RWPE2 (cell line): Measurements from ENCODE around the gene GPHN.

Experiments
- ATAC-seq: fragments of 200-7000 bp; cut with Tn5 transposase; 3 replicates; pipeline ENCODE4 v1.9.1; 2021; ENCODE audit warnings: low read depth
- DNase-seq: peaks from one replicate; pipeline ENCODE4 v3.0.0-alpha.2; 2020; ENCODE audit warnings: low spot score
- H3K27ac ChIP-seq: fragments of 450-650 bp; 2 replicates; pipeline ENCODE4 v1.5.1; 2017; ENCODE audit warnings: mild to moderate bottlenecking; ENCODE audit not compliant: poor library complexity, severe bottlenecking
- H3K27me3 ChIP-seq: fragments of 250-450 bp; sonication (Bioruptor Pico); 2 replicates; pipeline ENCODE4 v1.5.1; 2021; ENCODE audit warnings: mild to moderate bottlenecking, moderate library complexity; ENCODE audit not compliant: insufficient read depth, poor library complexity, severe bottlenecking
- H3K36me3 ChIP-seq: fragments of 250-450 bp; sonication (Bioruptor Pico); 2 replicates; pipeline ENCODE4 v1.5.1; 2020; ENCODE audit warnings: low read depth, mild to moderate bottlenecking, moderate library complexity
- H3K4me1 ChIP-seq: fragments of 250-450 bp; sonication (Bioruptor Pico); 2 replicates; pipeline ENCODE4 v1.5.1; 2021; ENCODE audit warnings: mild to moderate bottlenecking, moderate library complexity; ENCODE audit not compliant: insufficient read depth, poor library complexity, severe bottlenecking
- H3K4me3 ChIP-seq: fragments of 250-450 bp; sonication (Bioruptor Pico); 2 replicates; pipeline ENCODE4 v1.5.1; 2021; ENCODE audit warnings: mild to moderate bottlenecking, moderate library complexity; ENCODE audit not compliant: severe bottlenecking
- H3K9me3 ChIP-seq: fragments of 250-450 bp; sonication (Bioruptor Pico); 2 replicates; pipeline ENCODE4 v1.5.1; 2021; ENCODE audit warnings: mild to moderate bottlenecking, moderate library complexity; ENCODE audit not compliant: severe bottlenecking
- TF ChIP-seq, protein P1 (sequence below): fragments of 450-650 bp; IDR thresholded peaks from one replicate; pipeline ENCODE4 v1.5.1; 2017; ENCODE audit warnings: mild to moderate bottlenecking, moderate library complexity; ENCODE audit not compliant: poor library complexity, severe bottlenecking

The GPHN gene

DNA sequence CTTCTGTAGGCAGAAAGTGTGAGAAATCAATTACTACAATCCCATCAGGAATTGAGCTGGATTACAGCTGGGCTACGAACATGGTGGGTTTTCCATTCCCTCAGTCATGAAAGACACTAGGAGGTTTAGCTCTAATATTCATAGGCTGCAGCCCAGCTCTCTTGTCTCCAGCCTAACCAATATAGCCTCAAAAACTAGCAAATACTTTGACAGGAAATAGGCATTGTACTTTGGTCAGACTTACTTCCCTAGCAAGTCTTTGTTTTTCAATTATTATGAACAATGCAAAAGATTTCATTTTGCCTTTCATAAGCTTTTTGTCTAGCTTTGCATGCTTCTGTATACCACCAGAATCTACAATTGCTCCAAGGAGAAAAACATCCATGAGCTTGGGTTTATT lies 296.2 kb downstream of the GPHN start:
- no peak overlapping the region for H3K4me3 ChIP-seq
- TF ChIP-seq, protein P1, sequence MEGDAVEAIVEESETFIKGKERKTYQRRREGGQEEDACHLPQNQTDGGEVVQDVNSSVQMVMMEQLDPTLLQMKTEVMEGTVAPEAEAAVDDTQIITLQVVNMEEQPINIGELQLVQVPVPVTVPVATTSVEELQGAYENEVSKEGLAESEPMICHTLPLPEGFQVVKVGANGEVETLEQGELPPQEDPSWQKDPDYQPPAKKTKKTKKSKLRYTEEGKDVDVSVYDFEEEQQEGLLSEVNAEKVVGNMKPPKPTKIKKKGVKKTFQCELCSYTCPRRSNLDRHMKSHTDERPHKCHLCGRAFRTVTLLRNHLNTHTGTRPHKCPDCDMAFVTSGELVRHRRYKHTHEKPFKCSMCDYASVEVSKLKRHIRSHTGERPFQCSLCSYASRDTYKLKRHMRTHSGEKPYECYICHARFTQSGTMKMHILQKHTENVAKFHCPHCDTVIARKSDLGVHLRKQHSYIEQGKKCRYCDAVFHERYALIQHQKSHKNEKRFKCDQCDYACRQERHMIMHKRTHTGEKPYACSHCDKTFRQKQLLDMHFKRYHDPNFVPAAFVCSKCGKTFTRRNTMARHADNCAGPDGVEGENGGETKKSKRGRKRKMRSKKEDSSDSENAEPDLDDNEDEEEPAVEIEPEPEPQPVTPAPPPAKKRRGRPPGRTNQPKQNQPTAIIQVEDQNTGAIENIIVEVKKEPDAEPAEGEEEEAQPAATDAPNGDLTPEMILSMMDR: no peak
- DNase-seq (no peak), ATAC-seq (no peak)
- no peaks in the 10 kb centered on the region for H3K27me3 ChIP-seq
- H3K27ac ChIP-seq: no peak overlapping the region
- no peaks in the 10 kb centered on the region for H3K4me1 ChIP-seq
- no peaks in the 10 kb centered on the region for H3K36me3 ChIP-seq
- peaks cover 5% of the 10 kb centered on the region for H3K9me3 ChIP-seq

DNA sequence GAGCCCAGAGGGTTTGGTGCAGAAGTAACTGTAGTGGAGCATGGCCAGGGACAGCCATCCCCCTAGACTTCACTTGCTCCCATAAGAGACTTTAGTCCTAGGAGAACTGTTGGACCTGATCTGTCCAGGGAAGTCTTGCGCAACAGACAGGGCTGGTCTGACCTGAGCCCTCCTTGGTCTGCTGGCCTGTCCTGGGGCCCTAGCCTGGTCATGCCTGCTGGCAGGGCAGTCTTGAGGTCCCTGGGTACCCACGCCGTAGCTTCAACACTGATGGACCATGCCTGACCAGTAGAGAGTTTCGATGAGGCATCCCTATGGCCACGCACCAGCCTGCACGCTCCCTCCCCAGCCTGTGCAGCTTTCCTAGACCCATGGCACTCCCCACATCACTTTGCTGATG lies 305.7 kb downstream of the GPHN start:
- Histone ChIP-seq H3K36me3 (no peaks in the 10 kb centered on the region), H3K4me3 (no peak overlapping the region), H3K9me3 (peaks cover 3% of the 10 kb centered on the region), H3K27ac (no peak overlapping the region), H3K27me3 (no peaks in the 10 kb centered on the region), H3K4me1 (no peaks in the 10 kb centered on the region)
- TF ChIP-seq, protein P1: no peak
- DNase-seq (no peak), ATAC-seq (no peak)

DNA sequence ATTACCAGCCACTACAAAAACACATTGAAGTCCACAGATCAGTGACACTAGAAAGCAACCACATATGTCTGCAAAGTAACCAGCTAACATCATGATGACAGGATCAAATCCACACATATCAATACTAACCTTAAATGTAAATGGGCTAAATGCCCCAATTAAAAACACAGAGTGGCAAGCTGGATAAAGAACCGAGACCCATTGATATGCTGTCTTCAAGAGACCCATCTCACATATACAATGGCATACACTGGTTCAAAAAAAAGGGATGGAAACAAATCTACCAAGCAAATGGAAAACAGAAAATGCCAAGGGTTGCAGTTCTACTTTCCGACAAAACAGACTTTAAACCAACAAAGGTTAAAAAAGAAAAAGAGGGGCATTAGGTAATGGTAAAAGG lies 307.7 kb downstream of the GPHN start:
- Histone ChIP-seq H3K27me3 (no peaks in the 10 kb centered on the region), H3K4me1 (no peaks in the 10 kb centered on the region), H3K27ac (no peak overlapping the region), H3K4me3 (no peak overlapping the region), H3K36me3 (no peaks in the 10 kb centered on the region), H3K9me3 (peaks cover 3% of the 10 kb centered on the region)
- TF ChIP-seq, protein P1: no peak
- no peak for DNase-seq
- ATAC-seq: no peak

DNA sequence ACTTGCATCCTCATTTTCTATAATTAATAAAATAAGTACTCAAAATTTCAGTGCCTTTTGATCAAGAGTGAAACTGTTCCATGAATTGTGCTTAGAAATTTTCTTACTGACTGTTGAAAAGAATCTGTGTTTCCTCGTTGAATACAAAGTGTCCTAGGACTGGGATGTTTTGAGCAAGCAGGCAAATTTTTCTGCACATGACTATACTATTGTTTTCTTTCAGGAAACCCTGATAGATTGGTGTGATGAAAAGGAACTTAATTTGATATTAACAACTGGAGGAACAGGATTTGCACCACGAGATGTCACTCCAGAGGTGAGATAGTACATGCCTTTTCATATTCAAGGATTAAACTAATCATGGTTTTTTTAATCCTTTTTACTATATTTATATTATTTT lies 316.3 kb downstream of the GPHN start:
- Histone ChIP-seq H3K27me3 (no peaks in the 10 kb centered on the region), H3K36me3 (no peaks in the 10 kb centered on the region), H3K4me1 (no peaks in the 10 kb centered on the region), H3K27ac (no peak overlapping the region), H3K4me3 (no peak overlapping the region), H3K9me3 (no peaks in the 10 kb centered on the region)
- no peak for ATAC-seq
- TF ChIP-seq, protein P1: peak; percentile 11
- no peak for DNase-seq

DNA sequence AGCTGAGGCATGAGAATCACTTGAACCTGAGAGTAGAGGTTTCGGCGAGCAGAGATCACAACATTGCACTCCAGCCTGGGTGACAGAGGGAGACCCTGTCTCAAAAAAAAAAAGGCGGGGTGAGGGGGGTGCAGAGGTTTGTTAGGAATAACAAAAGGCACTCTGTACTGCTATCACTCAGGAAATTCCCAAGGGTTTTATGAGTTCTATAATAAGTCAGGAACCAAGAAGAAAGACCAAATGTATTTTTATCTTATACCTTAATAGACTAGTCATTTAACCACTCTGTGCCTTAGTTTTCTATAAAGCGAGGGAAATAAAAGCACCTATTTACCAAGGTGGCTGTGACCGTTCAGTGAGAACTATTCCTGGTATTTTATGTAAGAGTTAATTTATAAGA lies 319.2 kb downstream of the GPHN start:
- H3K9me3 ChIP-seq: no peaks in the 10 kb centered on the region
- H3K27ac ChIP-seq: no peak overlapping the region
- H3K36me3 ChIP-seq: no peaks in the 10 kb centered on the region
- H3K4me1 ChIP-seq: peaks cover 4% of the 10 kb centered on the region
- H3K27me3 ChIP-seq: no peaks in the 10 kb centered on the region
- no peak overlapping the region for H3K4me3 ChIP-seq
- no peak for ATAC-seq
- DNase-seq: no peak
- TF ChIP-seq, protein P1: no peak
